Stimulated activated memory B cell treated with anti-CD40 and anti-IgM and Interleukin-4, amounts not matched to agents 10 μg/mL and 1 μg/mL and 100 μg/mL, for 72 hours (primary cell): ENCODE measurements around the gene FAM219A.
"Not testable (repeated sequence)": the region's sequence is repeated elsewhere in the genome, so short reads cannot be mapped to it uniquely, and the experiment has no call there.

Source experiments
- ATAC-seq: fragments of 150-1000 bp; cut with Tn5 transposase; 2 replicates; pipeline ENCODE4 v1.10.0; 2021
- H3K27ac Mint-ChIP-seq: one replicate; pipeline ENCODE4 v1.8.0; 2022; ENCODE audit warnings: mild to moderate bottlenecking, mixed read lengths
- H3K27me3 Mint-ChIP-seq: one replicate; pipeline ENCODE4 v1.8.0; 2022; ENCODE audit warnings: mixed read lengths
- H3K36me3 Mint-ChIP-seq: one replicate; pipeline ENCODE4 v1.8.0; 2022; ENCODE audit warnings: mixed read lengths
- H3K4me1 Mint-ChIP-seq: one replicate; pipeline ENCODE4 v1.8.0; 2022; ENCODE audit warnings: mixed read lengths
- H3K4me3 Mint-ChIP-seq: one replicate; pipeline ENCODE4 v1.8.0; 2022; ENCODE audit warnings: mild to moderate bottlenecking, moderate library complexity, mixed read lengths
- H3K9me3 Mint-ChIP-seq: one replicate; pipeline ENCODE4 v1.8.0; 2022; ENCODE audit warnings: mixed read lengths

Gene FAM219A

DNA sequence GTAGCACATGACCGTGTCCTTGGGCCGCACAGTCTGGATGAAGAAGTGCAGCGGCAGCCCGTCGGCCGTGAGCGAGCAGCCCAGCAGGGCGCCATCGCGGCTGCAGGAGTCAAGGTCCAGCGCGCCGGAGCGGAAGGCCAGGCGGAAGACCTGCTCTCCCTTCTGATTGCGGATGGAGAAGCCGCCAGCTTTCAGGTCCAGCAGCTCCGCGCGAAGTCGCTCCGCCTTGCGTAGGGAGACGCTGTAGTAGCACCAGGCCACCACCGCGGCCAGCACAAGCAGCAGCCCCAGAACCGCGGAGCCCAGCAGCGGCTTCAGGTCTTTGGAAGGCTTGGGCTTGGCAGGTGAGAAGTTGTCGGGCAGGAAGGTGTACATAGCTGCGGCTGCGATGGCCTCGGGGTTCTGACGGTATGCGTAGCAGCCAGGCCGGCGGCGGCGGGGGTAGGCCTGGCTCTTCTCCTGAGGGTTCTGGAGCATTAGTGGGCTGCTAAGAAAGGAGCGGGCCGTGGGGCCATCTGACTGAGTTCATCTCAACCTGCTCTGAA, 85.8 kb downstream of the FAM219A start:
- H3K9me3 Mint-ChIP-seq: peaks cover 2% of the 10 kb centered on the region
- H3K4me3 Mint-ChIP-seq: no peak overlapping the region
- no peaks in the 10 kb centered on the region for H3K27me3 Mint-ChIP-seq
- no peak overlapping the region for H3K27ac Mint-ChIP-seq
- no peak for ATAC-seq
- H3K4me1 Mint-ChIP-seq: peaks cover 9% of the 10 kb centered on the region
- H3K36me3 Mint-ChIP-seq: peaks cover 7% of the 10 kb centered on the region

DNA sequence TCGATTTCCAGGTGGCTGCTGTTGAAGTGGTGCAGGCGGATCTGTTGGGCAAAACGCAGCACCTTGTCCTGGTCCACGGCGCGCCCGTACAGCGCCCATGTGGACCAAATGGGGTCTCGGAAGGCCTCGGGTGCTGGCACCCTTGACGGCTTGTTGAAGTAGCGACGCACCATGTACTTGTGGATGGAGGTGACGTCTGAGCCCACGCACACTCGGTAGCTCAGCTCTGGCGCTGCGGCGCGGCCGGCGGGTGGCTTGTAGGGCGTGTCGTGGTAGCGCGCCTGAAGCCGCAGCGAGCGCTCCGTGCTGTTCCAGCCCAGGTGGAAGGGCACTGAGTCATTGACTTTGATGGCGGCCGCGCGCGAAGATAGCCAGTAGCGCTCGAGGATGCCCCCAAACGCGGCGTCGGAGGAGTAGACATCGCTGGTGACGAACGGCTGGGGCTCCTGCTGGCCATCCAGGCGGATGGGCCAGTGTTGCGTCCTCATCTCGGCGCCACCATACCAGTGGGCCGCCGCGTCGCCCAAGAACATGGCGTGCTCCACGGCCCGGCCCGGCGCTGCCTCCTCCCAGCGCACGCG, 86.4 kb downstream of the FAM219A start:
- Mint-ChIP-seq H3K27me3 (no peaks in the 10 kb centered on the region), H3K27ac (no peak overlapping the region), H3K36me3 (peaks cover 7% of the 10 kb centered on the region), H3K4me3 (no peak overlapping the region), H3K9me3 (peaks cover 7% of the 10 kb centered on the region), H3K4me1 (peaks cover 9% of the 10 kb centered on the region)
- ATAC-seq: no peak

- no peak overlapping the region for H3K27ac Mint-ChIP-seq
- peaks cover 12% of the 10 kb centered on the region for H3K9me3 Mint-ChIP-seq
- peaks cover 7% of the 10 kb centered on the region for H3K4me1 Mint-ChIP-seq
- peaks cover 7% of the 10 kb centered on the region for H3K36me3 Mint-ChIP-seq
- ATAC-seq: peak; percentile 9
- H3K27me3 Mint-ChIP-seq: no peaks in the 10 kb centered on the region
- H3K4me3 Mint-ChIP-seq: peak overlapping the region; percentile 47
Observed at GRCh38 chr9:34370970-34371880, 87.1 kb downstream of the FAM219A start.

- H3K4me3 Mint-ChIP-seq: peak overlapping the region; percentile 47
- no peak overlapping the region for H3K27ac Mint-ChIP-seq
- peaks cover 7% of the 10 kb centered on the region for H3K36me3 Mint-ChIP-seq
- no peaks in the 10 kb centered on the region for H3K27me3 Mint-ChIP-seq
- ATAC-seq: no peak
- no peaks in the 10 kb centered on the region for H3K4me1 Mint-ChIP-seq
- peaks cover 12% of the 10 kb centered on the region for H3K9me3 Mint-ChIP-seq
Observed at GRCh38 chr9:34370335-34370969, 87.9 kb downstream of the FAM219A start.

DNA sequence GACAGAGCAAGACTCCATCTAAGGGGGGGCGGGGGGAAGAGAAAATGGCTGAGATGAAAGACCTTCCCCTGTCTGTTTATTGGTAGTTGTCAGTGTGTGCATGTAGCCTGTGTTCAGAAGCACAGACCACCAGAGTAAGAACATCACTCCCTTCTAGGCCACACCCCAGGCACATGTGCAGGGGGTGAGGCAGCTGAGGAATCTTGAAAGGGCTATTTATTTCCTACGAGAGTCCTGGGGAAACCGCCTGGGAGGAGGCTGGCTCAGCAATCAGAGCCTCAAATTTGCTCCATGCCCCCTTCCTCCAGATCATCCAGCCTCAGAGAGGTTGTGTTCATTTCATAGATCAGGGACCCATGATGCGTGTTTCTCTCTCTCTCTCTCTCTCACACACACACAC, 88.7 kb downstream of the FAM219A start:
- Mint-ChIP-seq H3K27me3 (no peaks in the 10 kb centered on the region), H3K9me3 (peaks cover 12% of the 10 kb centered on the region), H3K27ac (no peak overlapping the region), H3K4me3 (no peak overlapping the region), H3K36me3 (peaks cover 7% of the 10 kb centered on the region), H3K4me1 (no peaks in the 10 kb centered on the region)
- no peak for ATAC-seq

- not testable (repeated sequence) for H3K4me3 Mint-ChIP-seq, H3K27me3 Mint-ChIP-seq, H3K4me1 Mint-ChIP-seq, ATAC-seq, H3K27ac Mint-ChIP-seq
- Mint-ChIP-seq H3K9me3 (peaks cover 12% of the 10 kb centered on the region), H3K36me3 (peaks cover 13% of the 10 kb centered on the region)
Observed at GRCh38 chr9:34368796-34369195, 89.6 kb downstream of the FAM219A start.

GRCh38 chr9:34367751-34368410, 90.5 kb downstream of the FAM219A start:
- not testable (repeated sequence) for H3K27ac Mint-ChIP-seq, H3K27me3 Mint-ChIP-seq, ATAC-seq, H3K4me3 Mint-ChIP-seq, H3K4me1 Mint-ChIP-seq
- Mint-ChIP-seq H3K36me3 (peaks cover 13% of the 10 kb centered on the region), H3K9me3 (peaks cover 12% of the 10 kb centered on the region)

DNA sequence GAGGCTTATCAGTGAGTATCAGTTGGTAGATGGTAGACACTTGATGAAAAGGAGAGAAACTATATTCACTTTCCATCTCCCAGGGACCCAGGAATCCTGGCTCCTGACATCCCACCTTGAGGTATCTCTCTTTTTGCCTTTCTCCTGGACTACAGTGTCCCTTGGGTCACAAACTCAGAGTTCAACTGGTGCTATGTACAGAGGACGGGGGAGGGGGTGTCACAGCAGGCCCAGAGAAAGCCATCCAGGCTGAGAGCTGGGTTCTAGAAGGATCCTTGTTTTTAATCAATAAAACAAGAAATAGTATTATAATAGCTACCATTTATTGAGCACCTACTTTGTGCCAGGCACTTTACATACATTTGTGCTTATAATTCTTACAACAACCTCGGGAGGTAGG, 92.0 kb downstream of the FAM219A start:
- no peak overlapping the region for H3K27ac Mint-ChIP-seq
- ATAC-seq: no peak
- H3K9me3 Mint-ChIP-seq: peaks cover 12% of the 10 kb centered on the region
- no peaks in the 10 kb centered on the region for H3K4me1 Mint-ChIP-seq
- H3K36me3 Mint-ChIP-seq: peaks cover 13% of the 10 kb centered on the region
- H3K27me3 Mint-ChIP-seq: no peaks in the 10 kb centered on the region
- H3K4me3 Mint-ChIP-seq: no peak overlapping the region

GRCh38 chr9:34365282-34365681, 93.1 kb downstream of the FAM219A start:
- peaks cover 13% of the 10 kb centered on the region for H3K36me3 Mint-ChIP-seq
- ATAC-seq: no peak
- no peak overlapping the region for H3K27ac Mint-ChIP-seq
- H3K27me3 Mint-ChIP-seq: no peaks in the 10 kb centered on the region
- peaks cover 12% of the 10 kb centered on the region for H3K9me3 Mint-ChIP-seq
- no peaks in the 10 kb centered on the region for H3K4me1 Mint-ChIP-seq
- H3K4me3 Mint-ChIP-seq: no peak overlapping the region

GRCh38 chr9:34363619-34364351, 94.6 kb downstream of the FAM219A start:
- H3K4me1 Mint-ChIP-seq: no peaks in the 10 kb centered on the region
- no peak overlapping the region for H3K4me3 Mint-ChIP-seq
- peaks cover 12% of the 10 kb centered on the region for H3K9me3 Mint-ChIP-seq
- no peaks in the 10 kb centered on the region for H3K27me3 Mint-ChIP-seq
- H3K36me3 Mint-ChIP-seq: peaks cover 10% of the 10 kb centered on the region
- H3K27ac Mint-ChIP-seq: no peak overlapping the region
- ATAC-seq: no peak

DNA sequence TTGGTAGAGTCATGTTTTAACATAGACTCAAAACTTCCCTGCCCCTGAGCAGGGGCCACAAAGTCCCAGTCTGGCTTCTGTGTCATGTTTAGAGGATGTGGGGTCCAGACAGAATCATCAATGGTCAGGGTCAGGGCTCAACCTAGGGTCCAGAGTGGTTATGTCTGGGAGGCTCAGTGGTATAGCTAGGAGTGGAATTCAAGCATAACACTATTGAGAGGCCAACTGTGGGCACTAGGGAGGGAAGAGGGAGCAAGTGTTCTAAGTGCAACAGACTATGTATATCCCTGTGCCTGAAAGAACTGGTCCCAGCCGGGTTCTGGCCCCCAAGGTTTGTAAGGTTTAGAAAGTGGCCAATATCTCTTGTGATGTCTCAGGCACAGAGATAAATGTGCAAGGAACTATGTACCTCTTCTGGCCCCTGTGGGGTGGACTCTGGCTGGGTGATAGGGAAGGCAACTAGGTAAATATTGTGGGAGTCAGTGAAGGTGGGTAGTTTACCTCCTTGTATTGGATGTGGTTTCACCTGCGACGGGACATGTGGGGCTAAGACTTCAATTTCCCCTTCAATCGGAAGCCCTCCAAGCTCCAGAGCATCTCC, 95.7 kb downstream of the FAM219A start:
- Mint-ChIP-seq H3K4me1 (no peaks in the 10 kb centered on the region), H3K27ac (no peak overlapping the region), H3K27me3 (no peaks in the 10 kb centered on the region), H3K9me3 (peaks cover 17% of the 10 kb centered on the region), H3K36me3 (peaks cover 12% of the 10 kb centered on the region), H3K4me3 (no peak overlapping the region)
- ATAC-seq: no peak

DNA sequence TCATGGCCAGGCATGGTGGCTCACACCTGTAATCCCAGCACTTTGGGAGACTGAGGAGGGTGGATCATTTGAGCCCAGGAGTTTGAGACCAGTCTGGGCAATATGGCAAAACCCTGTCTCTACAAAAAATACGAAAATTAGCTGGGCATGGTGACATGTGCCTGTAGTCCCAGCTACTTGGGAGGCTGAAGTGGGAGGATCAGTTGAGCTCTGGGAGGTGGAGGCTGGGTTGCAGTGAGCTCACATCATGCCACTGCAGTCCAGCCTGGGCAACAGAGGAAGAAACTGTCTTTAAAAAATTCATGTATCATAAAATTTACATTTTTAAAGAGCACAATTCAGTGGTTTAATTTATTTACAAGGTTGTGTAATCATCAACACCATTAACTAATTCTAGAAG, 105.4 kb downstream of the FAM219A start:
- H3K27me3 Mint-ChIP-seq, H3K27ac Mint-ChIP-seq, ATAC-seq, H3K4me3 Mint-ChIP-seq, H3K4me1 Mint-ChIP-seq: not testable (repeated sequence)
- H3K36me3 Mint-ChIP-seq: peaks cover 51% of the 10 kb centered on the region
- peaks cover 13% of the 10 kb centered on the region for H3K9me3 Mint-ChIP-seq

DNA sequence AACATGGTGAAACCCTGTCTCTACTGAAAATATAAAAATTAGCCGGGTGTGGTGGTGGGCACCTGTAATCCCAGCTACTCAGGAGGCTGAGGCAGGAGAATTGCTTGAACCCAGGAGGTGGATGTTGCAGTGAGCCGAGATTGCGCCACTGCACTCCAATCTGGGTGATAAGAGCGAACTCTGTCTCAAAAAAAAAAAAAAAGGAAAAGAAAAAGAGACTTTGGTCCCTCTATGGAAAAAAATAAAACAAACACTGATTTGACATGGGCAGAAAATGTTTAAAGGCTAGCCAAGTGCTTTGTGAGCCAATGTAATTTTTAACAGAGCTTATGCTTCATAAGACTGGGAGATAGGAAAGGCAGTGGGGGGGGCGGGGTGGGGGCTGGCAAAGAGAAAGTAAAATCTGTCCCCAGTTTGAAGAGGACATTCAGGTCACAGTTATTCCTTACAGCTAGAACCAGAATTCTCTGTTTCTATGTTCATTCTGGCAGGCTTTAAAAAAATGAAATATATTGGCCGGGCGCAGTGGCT, 106.2 kb downstream of the FAM219A start:
- H3K4me3 Mint-ChIP-seq, H3K27ac Mint-ChIP-seq, H3K27me3 Mint-ChIP-seq, H3K9me3 Mint-ChIP-seq, ATAC-seq, H3K4me1 Mint-ChIP-seq: not testable (repeated sequence)
- H3K36me3 Mint-ChIP-seq: peaks cover 51% of the 10 kb centered on the region

DNA sequence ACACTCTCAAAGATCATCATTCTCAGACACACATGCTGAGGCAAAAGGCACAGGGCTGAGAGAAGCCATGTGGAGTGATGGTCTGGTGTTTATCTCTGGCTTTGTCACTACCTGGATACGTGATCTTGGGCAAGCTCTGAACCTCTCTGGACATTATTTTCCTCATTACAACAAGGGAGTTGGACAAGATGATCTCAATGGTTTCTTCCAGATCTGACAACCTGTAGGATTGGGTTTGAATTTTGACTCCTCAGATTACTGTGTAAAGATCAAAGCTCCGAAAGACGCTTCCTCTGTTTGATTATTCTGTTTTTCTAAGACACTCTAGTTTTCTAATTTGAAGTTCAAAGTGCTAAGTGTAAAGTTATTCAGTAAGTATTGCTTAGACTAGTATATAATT, 109.0 kb downstream of the FAM219A start:
- Mint-ChIP-seq H3K27me3 (no peaks in the 10 kb centered on the region), H3K36me3 (peaks cover 25% of the 10 kb centered on the region), H3K4me1 (no peaks in the 10 kb centered on the region)

More for the DNA sequence above, 109.0 kb downstream of the FAM219A start:
- Mint-ChIP-seq H3K4me3 (no peak overlapping the region), H3K27ac (no peak overlapping the region), H3K9me3 (no peaks in the 10 kb centered on the region)
- no peak for ATAC-seq
